MM.1S (cell line): ENCODE data around the gene PET117.
A peak's percentile ranks its signal among the peaks of the same experiment; 100 is the strongest.
"Not testable (repeated sequence)": the region's sequence is repeated elsewhere in the genome, so short reads cannot be mapped to it uniquely, and the experiment has no call there.

Source experiments
- DNase-seq: peaks from one replicate; pipeline ENCODE4 v3.0.0-alpha.2; 2015
- H2AFZ ChIP-seq: fragments of 300-600 bp; sonication (generic); 2 replicates; pipeline ENCODE4 v1.6.0; 2016; ENCODE audit warnings: antibody characterized with exemption, low read length
- H3F3A ChIP-seq: fragments of 300-600 bp; sonication (generic); 2 replicates; pipeline ENCODE4 v1.6.1; 2016; ENCODE audit warnings: mild to moderate bottlenecking, antibody characterized with exemption, low read length, moderate library complexity, mixed read lengths; ENCODE audit not compliant: insufficient read depth
- H3K27ac ChIP-seq: fragments of 300-600 bp; sonication (generic); 2 replicates; pipeline ENCODE4 v1.5.1; 2016; ENCODE audit warnings: mild to moderate bottlenecking, low read length
- H3K27me3 ChIP-seq: fragments of 300-600 bp; sonication (generic); replicated peaks from 2 replicates; pipeline ENCODE4 v1.6.0; 2016; ENCODE audit warnings: low read length; ENCODE audit not compliant: insufficient read depth
- H3K36me3 ChIP-seq: fragments of 300-600 bp; sonication (generic); replicated peaks from 2 replicates; pipeline ENCODE4 v1.6.1; 2016; ENCODE audit warnings: mild to moderate bottlenecking, low read length, mixed read lengths; ENCODE audit not compliant: insufficient read depth
- H3K4me1 ChIP-seq: fragments of 300-600 bp; sonication (generic); 2 replicates; pipeline ENCODE4 v1.6.1; 2016; ENCODE audit warnings: low read length, mixed read lengths
- H3K4me2 ChIP-seq: fragments of 300-600 bp; sonication (generic); 2 replicates; pipeline ENCODE4 v1.6.0; 2016; ENCODE audit warnings: low read depth, low read length
- H3K4me3 ChIP-seq: fragments of 300-600 bp; sonication (generic); 2 replicates; pipeline ENCODE4 v1.5.1; 2016; ENCODE audit warnings: low read length, mixed read lengths
- H3K79me2 ChIP-seq: fragments of 300-600 bp; sonication (generic); 2 replicates; pipeline ENCODE4 v1.6.1; 2016; ENCODE audit warnings: mixed run types, low read length, mixed read lengths
- H3K9ac ChIP-seq: fragments of 300-600 bp; sonication (generic); 2 replicates; pipeline ENCODE4 v1.6.1; 2016; ENCODE audit warnings: low read length, mixed read lengths
- H3K9me2 ChIP-seq: fragments of 300-600 bp; sonication (generic); replicated peaks from 2 replicates; pipeline ENCODE4 v1.6.1; 2016; ENCODE audit warnings: mild to moderate bottlenecking, low read length, mixed read lengths; ENCODE audit not compliant: insufficient read depth
- H3K9me3 ChIP-seq: fragments of 300-600 bp; sonication (generic); replicated peaks from 2 replicates; pipeline ENCODE4 v1.6.1; 2016; ENCODE audit warnings: mild to moderate bottlenecking, low read length, mixed read lengths; ENCODE audit not compliant: insufficient read depth
- H4K20me1 ChIP-seq: fragments of 300-600 bp; sonication (generic); 2 replicates; pipeline ENCODE4 v1.6.1; 2016; ENCODE audit warnings: mild to moderate bottlenecking, low read length, moderate library complexity, mixed read lengths; ENCODE audit not compliant: insufficient read depth
- EZH2 ChIP-seq: fragments of 300-600 bp; sonication (generic); optimal IDR thresholded peaks from 2 replicates; pipeline ENCODE3; 2017; ENCODE audit warnings: low read depth, mild to moderate bottlenecking, antibody characterized with exemption, low read length, mixed read lengths
- EZH2phosphoT487 ChIP-seq: fragments of 300-600 bp; sonication (generic); IDR thresholded peaks from 2 replicates; pipeline ENCODE4 v1.6.1; 2018; ENCODE audit warnings: antibody characterized with exemption, low read length
- TF ChIP-seq, protein P1 (sequence below): fragments of 300-600 bp; sonication (generic); IDR thresholded peaks from 2 replicates; pipeline ENCODE4 v1.5.1; 2016; ENCODE audit warnings: antibody characterized with exemption, low read length, mixed read lengths

PET117 gene, protein sequence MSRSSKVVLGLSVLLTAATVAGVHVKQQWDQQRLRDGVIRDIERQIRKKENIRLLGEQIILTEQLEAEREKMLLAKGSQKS

DNA sequence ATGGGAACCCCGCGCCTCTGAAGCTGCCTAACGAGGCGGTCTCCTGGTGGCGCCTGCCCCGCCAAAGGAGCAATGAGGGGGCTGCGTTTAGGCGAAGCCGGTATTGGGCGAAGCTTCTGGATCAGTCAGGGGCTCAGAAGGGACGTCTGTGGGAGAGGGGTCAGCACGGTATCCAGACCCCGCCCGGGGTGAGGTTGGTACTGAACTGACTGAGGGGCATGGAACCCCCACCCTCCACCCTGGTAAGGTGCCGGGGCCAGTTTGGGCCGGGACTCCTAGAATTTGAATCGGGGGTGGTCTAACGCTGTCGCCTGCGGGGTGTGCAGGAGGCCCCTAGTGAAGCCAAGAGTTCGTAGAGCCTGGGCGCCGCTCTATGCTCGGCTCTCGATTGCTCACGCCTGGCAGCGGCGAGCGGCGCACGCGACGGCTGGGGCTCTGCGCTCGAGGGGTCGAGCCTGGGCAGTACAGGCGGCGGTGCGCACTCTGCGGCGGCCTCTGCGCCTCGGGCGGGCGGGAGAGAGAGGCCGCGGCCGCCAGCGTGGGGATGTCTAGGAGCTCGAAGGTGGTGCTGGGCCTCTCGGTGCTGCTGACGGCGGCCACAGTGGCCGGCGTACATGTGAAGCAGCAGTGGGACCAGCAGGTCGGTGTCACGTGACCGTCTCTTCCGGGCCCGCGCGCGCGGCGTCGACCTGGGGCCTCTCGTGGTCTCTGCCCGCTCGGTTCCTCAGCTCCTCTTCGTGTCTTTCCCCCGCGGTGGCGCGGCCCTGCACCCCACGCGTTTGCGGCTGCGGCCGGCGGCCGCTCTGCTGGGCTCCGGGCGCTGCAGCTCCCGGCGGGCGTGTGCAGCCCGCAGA lies at the start of gene PET117, which contains the start of gene KAT14:
Gene PET117, plus strand, starts transcription at position 452 of the 854 bp plus-strand sequence. Its CDS starts 93 bp downstream, at position 545.
Gene KAT14, plus strand, starts transcription at position 452 of the 854 bp plus-strand sequence. CDS start 4,798 bp downstream, outside the sequence.
- Histone ChIP-seq H3K4me2 (peak within 1 kb of the TSS; percentile 87), H3K4me1 (peaks cover 8% of the 10 kb centered on the region; the same call in 1 of the 2 replicates), H3K27ac (peak within 1 kb of the TSS; percentile 93), H3K79me2 (peaks cover 24% of the 10 kb centered on the region), H3K9me2 (no peaks in the 10 kb centered on the region), H3K9me3 (no peaks in the 10 kb centered on the region), H2AFZ (peak within 1 kb of the TSS; percentile 100), H3K4me3 (peak within 1 kb of the TSS; percentile 89), H3K27me3 (no peaks in the 10 kb centered on the region), H4K20me1 (no peaks in the 10 kb centered on the region), H3F3A (peaks cover 4% of the 10 kb centered on the region; the same call in 1 of the 2 replicates), H3K9ac (peak within 1 kb of the TSS; percentile 93), H3K36me3 (no peaks in the 10 kb centered on the region)
- DNase-seq, result peak; percentile 94
- TF ChIP-seq EZH2 (no peak), EZH2phosphoT487 (no peak)
- TF ChIP-seq, protein P1, sequence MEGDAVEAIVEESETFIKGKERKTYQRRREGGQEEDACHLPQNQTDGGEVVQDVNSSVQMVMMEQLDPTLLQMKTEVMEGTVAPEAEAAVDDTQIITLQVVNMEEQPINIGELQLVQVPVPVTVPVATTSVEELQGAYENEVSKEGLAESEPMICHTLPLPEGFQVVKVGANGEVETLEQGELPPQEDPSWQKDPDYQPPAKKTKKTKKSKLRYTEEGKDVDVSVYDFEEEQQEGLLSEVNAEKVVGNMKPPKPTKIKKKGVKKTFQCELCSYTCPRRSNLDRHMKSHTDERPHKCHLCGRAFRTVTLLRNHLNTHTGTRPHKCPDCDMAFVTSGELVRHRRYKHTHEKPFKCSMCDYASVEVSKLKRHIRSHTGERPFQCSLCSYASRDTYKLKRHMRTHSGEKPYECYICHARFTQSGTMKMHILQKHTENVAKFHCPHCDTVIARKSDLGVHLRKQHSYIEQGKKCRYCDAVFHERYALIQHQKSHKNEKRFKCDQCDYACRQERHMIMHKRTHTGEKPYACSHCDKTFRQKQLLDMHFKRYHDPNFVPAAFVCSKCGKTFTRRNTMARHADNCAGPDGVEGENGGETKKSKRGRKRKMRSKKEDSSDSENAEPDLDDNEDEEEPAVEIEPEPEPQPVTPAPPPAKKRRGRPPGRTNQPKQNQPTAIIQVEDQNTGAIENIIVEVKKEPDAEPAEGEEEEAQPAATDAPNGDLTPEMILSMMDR, result no peak

DNA sequence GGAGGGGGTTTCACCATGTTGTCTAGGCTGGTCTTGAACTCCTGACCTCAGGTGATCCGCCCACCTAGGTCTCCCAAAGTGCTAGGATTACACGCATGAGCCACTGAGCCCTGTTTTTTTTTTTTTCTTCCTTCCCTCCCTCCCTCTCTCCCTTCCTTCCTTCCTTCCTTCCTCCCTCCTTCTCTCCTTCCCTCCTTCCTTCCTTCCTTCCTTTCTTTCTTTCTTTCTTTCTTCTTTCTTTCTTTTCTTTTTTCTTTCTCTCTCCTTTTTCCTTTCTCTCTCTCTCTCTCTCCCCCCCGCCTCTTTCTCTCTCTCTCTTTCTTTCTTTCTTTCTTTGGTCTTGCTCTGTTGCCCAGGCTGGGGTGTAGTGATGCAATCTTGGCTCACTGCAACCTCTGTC lies 49.4 kb upstream of the PET117 start:
- not testable (repeated sequence) for H3K79me2 ChIP-seq, H4K20me1 ChIP-seq, H3F3A ChIP-seq, H3K27ac ChIP-seq, H3K27me3 ChIP-seq, H3K36me3 ChIP-seq, H3K4me1 ChIP-seq, H3K9ac ChIP-seq, H2AFZ ChIP-seq, H3K9me3 ChIP-seq, H3K4me3 ChIP-seq, DNase-seq, H3K4me2 ChIP-seq, H3K9me2 ChIP-seq

DNA sequence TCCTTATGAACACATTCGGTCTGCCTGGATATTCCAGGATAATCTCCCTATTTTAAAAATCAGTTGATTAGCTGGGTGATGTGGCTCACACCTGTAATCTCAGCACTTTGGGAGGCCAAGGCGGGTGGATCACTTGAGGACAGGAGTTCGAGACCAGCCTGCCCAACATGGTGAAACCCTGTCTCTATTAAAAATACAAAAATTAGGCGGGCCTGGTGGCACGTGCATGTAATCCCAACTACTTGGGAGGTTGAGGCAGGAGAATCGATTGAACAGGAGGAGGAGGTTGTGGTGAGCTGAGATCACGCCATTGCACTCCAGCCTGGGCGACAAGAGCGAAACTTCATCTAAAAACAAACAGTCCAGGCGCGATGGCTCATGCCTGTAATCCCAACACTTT lies 48.8 kb upstream of the PET117 start:
- H3K9me2 ChIP-seq, H3K36me3 ChIP-seq, H3K9me3 ChIP-seq, H3K27ac ChIP-seq, H3K27me3 ChIP-seq, H3K9ac ChIP-seq, H4K20me1 ChIP-seq, H3K79me2 ChIP-seq, H3K4me3 ChIP-seq, H2AFZ ChIP-seq, DNase-seq, H3K4me1 ChIP-seq, H3F3A ChIP-seq, H3K4me2 ChIP-seq: not testable (repeated sequence)

DNA sequence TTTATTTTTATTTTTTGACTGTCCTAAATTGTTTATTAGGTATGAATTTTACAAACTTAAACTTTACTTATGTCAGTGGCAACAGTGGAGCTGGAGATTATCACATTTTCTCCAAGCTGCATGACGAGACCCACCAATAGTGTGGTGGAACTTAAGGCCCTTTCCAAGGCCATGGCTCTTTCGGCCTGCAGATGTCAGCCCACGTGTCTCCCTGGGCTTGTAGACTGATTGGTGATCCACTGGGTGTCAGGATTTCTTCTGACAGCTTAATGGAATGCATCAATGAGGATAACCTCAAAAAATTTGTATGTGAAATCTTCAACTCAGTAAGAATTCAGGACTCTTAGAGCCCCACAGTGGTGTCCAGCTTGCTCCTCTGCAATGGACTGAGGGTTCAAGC lies 47.6 kb upstream of the PET117 start:
- Histone ChIP-seq H3K9ac (no peak overlapping the region), H3K27me3 (no peaks in the 10 kb centered on the region), H4K20me1 (no peaks in the 10 kb centered on the region), H2AFZ (no peak overlapping the region), H3K4me3 (no peak overlapping the region), H3K4me1 (no peaks in the 10 kb centered on the region), H3K9me3 (no peaks in the 10 kb centered on the region), H3K36me3 (no peaks in the 10 kb centered on the region), H3F3A (no peaks in the 10 kb centered on the region), H3K4me2 (no peak overlapping the region), H3K27ac (no peak overlapping the region), H3K9me2 (no peaks in the 10 kb centered on the region), H3K79me2 (no peaks in the 10 kb centered on the region)
- no peak for DNase-seq
- TF ChIP-seq EZH2, result no peak
- TF ChIP-seq, protein P1, result no peak
- TF ChIP-seq EZH2phosphoT487, result no peak
